BLaER1 (cell line): ENCODE data around the gene MMP24OS.

Experiments used
- H3K27ac ChIP-seq: shearing (Covaris generic); formaldehyde crosslinking; 2 replicates; pipeline ENCODE4 v1.8.1; 2022
- H3K27me3 ChIP-seq: shearing (Covaris generic); formaldehyde crosslinking; 2 replicates; pipeline ENCODE4 v1.8.1; 2022
- H3K36me3 ChIP-seq: shearing (Covaris generic); formaldehyde crosslinking; 2 replicates; pipeline ENCODE4 v1.8.1; 2022
- H3K4me1 ChIP-seq: shearing (Covaris generic); formaldehyde crosslinking; 2 replicates; pipeline ENCODE4 v1.8.1; 2022
- H3K4me2 ChIP-seq: shearing (Covaris generic); formaldehyde crosslinking; 2 replicates; pipeline ENCODE4 v1.8.1; 2022
- H3K4me3 ChIP-seq: shearing (Covaris generic); formaldehyde crosslinking; 2 replicates; pipeline ENCODE4 v1.8.1; 2022
- H3K9ac ChIP-seq: shearing (Covaris generic); formaldehyde crosslinking; 2 replicates; pipeline ENCODE4 v1.8.1; 2022
- H3K9me3 ChIP-seq: shearing (Covaris generic); formaldehyde crosslinking; 2 replicates; pipeline ENCODE4 v1.8.1; 2022
- H4K20me1 ChIP-seq: shearing (Covaris generic); formaldehyde crosslinking; 2 replicates; pipeline ENCODE4 v1.8.1; 2022
- Cebpa-rat ChIP-seq: shearing (Covaris generic); IDR thresholded peaks from 2 replicates; pipeline ENCODE4 v1.8.1; 2022

Gene MMP24OS

GRCh38 chr20:35252037-35252461, 25.9 kb downstream of the MMP24OS start:
- peaks cover 10% of the 10 kb centered on the region; the same call in 1 of the 2 replicates for H4K20me1 ChIP-seq
- H3K9ac ChIP-seq: no peak overlapping the region
- peaks cover 35% of the 10 kb centered on the region for H3K4me1 ChIP-seq
- H3K36me3 ChIP-seq: peaks cover 3% of the 10 kb centered on the region; the same call in 1 of the 2 replicates
- no peak for TF ChIP-seq Cebpa-rat
- no peak overlapping the region for H3K4me3 ChIP-seq
- no peaks in the 10 kb centered on the region for H3K27me3 ChIP-seq
- peak overlapping the region; percentile 69 for H3K4me2 ChIP-seq
- no peaks in the 10 kb centered on the region for H3K9me3 ChIP-seq
- H3K27ac ChIP-seq: peak overlapping the region; percentile 35; the same call in 1 of the 2 replicates

DNA sequence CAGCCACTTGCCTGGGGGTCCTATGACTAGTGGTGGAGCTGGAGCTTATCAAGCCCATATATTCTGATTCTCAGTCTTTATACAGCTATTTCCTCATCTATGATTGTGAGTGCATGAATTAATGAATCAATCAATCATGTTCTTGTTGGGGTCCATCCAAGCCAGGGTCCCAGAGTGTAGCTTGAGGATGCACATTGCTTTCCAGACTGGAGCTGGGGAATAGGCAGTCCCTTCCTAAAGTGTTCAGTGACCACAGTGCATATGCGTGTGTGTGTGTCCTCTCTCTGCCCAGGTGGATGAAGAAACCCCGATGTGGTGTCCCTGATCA, 26.3 kb downstream of the MMP24OS start:
- TF ChIP-seq Cebpa-rat: no peak
- Histone ChIP-seq H3K4me3 (no peak overlapping the region), H3K27me3 (no peaks in the 10 kb centered on the region), H3K36me3 (peaks cover 3% of the 10 kb centered on the region; the same call in 1 of the 2 replicates), H3K9me3 (no peaks in the 10 kb centered on the region), H3K27ac (peak overlapping the region; percentile 35; the same call in 1 of the 2 replicates), H4K20me1 (peaks cover 10% of the 10 kb centered on the region; the same call in 1 of the 2 replicates), H3K4me2 (peak overlapping the region; percentile 69), H3K9ac (no peak overlapping the region), H3K4me1 (peaks cover 35% of the 10 kb centered on the region)

DNA sequence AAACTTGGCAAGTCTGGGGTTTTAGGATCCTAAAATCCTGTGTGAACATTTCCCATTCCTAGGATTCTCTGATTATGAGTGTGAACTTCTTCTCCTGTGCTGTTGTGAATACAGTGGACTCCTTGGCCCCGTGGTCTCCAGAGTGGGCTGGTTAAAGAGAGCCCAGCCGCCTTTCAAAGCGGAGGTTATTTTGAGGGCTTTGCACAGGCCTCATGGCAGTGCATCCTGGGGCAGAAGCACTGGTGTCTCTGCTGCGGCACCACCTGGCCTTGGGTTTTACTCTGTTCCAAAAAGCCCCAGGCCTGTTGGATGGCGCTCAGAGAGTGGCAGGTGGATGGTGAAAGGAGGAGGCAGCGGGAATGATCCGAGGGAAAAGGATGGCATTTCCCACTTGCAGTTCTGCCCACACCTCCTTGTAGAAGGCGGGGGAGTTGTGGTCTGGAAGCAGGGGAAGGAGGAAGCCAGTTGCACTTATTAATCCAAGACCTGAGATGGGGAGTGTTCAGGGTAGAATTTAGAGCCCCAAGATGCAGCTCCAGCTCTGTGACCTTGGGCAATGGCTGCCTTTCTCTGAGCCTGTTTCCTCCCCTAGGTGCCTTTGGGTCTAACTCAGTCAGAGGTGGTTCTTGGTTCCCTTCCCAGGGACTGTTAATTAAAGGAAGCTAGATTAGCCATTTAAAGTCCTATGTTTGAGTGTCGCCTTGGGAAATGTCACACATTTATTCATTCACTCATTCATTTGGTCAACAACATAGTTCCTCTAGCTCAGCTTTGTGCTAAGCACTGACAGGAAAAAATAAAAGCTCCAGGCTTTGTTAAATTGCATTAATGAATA, 29.1 kb downstream of the MMP24OS start:
- Histone ChIP-seq H3K9ac (no peak overlapping the region), H3K27ac (no peak overlapping the region), H3K27me3 (no peaks in the 10 kb centered on the region), H3K4me2 (no peak overlapping the region), H3K4me3 (no peak overlapping the region), H4K20me1 (peaks cover 10% of the 10 kb centered on the region; the same call in 1 of the 2 replicates), H3K9me3 (no peaks in the 10 kb centered on the region), H3K36me3 (no peaks in the 10 kb centered on the region), H3K4me1 (peaks cover 35% of the 10 kb centered on the region)
- no peak for TF ChIP-seq Cebpa-rat

DNA sequence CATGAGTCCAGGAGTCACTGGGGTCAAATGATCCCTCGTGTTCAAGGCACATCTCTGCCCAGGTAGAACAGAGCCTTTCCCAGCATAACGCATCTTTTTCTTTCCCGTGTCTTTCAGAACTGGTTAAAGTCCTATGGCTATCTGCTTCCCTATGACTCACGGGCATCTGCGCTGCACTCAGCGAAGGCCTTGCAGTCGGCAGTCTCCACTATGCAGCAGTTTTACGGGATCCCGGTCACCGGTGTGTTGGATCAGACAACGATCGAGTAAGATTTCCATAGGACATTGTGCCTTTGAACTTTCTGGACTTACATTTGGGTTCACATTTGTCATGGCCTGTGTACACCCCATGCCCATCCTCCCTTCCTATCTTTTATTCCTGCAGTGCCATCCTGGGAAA, 31.2 kb downstream of the MMP24OS start:
- peaks cover 2% of the 10 kb centered on the region; the same call in 1 of the 2 replicates for H4K20me1 ChIP-seq
- no peak overlapping the region for H3K27ac ChIP-seq

GRCh38 chr20:35243986-35244385, 33.9 kb downstream of the MMP24OS start:
- no peak for TF ChIP-seq Cebpa-rat
- Histone ChIP-seq H4K20me1 (peaks cover 7% of the 10 kb centered on the region; the same call in 1 of the 2 replicates), H3K4me1 (no peaks in the 10 kb centered on the region), H3K27me3 (no peaks in the 10 kb centered on the region), H3K4me2 (no peak overlapping the region), H3K9ac (no peak overlapping the region), H3K36me3 (no peaks in the 10 kb centered on the region), H3K27ac (no peak overlapping the region), H3K9me3 (no peaks in the 10 kb centered on the region), H3K4me3 (no peak overlapping the region)

More for the DNA sequence above, 31.2 kb downstream of the MMP24OS start:
- Histone ChIP-seq H3K4me3 (no peak overlapping the region), H3K9ac (no peak overlapping the region), H3K9me3 (no peaks in the 10 kb centered on the region), H3K27me3 (no peaks in the 10 kb centered on the region), H3K4me2 (no peak overlapping the region), H3K4me1 (peaks cover 17% of the 10 kb centered on the region), H3K36me3 (no peaks in the 10 kb centered on the region)
- no peak for TF ChIP-seq Cebpa-rat

- no peak overlapping the region for H3K27ac ChIP-seq
- peaks cover 9% of the 10 kb centered on the region; the same call in 1 of the 2 replicates for H4K20me1 ChIP-seq
- H3K36me3 ChIP-seq: no peaks in the 10 kb centered on the region
- no peak overlapping the region for H3K4me3 ChIP-seq
- no peak overlapping the region for H3K4me2 ChIP-seq
- no peaks in the 10 kb centered on the region for H3K4me1 ChIP-seq
- H3K9ac ChIP-seq: no peak overlapping the region
- TF ChIP-seq Cebpa-rat: no peak
- H3K9me3 ChIP-seq: no peaks in the 10 kb centered on the region
- no peaks in the 10 kb centered on the region for H3K27me3 ChIP-seq
Measured at GRCh38 chr20:35243317-35243716, 34.6 kb downstream of the MMP24OS start.

GRCh38 chr20:35240811-35241293, 37.1 kb downstream of the MMP24OS start:
- no peak for TF ChIP-seq Cebpa-rat
- no peak overlapping the region for H3K4me2 ChIP-seq
- peaks cover 7% of the 10 kb centered on the region; the same call in 1 of the 2 replicates for H3K36me3 ChIP-seq
- H3K9ac ChIP-seq: no peak overlapping the region
- H3K27ac ChIP-seq: no peak overlapping the region
- no peaks in the 10 kb centered on the region for H3K27me3 ChIP-seq
- H4K20me1 ChIP-seq: peaks cover 17% of the 10 kb centered on the region; the same call in 1 of the 2 replicates
- no peaks in the 10 kb centered on the region for H3K9me3 ChIP-seq
- H3K4me3 ChIP-seq: no peak overlapping the region
- H3K4me1 ChIP-seq: no peaks in the 10 kb centered on the region

DNA sequence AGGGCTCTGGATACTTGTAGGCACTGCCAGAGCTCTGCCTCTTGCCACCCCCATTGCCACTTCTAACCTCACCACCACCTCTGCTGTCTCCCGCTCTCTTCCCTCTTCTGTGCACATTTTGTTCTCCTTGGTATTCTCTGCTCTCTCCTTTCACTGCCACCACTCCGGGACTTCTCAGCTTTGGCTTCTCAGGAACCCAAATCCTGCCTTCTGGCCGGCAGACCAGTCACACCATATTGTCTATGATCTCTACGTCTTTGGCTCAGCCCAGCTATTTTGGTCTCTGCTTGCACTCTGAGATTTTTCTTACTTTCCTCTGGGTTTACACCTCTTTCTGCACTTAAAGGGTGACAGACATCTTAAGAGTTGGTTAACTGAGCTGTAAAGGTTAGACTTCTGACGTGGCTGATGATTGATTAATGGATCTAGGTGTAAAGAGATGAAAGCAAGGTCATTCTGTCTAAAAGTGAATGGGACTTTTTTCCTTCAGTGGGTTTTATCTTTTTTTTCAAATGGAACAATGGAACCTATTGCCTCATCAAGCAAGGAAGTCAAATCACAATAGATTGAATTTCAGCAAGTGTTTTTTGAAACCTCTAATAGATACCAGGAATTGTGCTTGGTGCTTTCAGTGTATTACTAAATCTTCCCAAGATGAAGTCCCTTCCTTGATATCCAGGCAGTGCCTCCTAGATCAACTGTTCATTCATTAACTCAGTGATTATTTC, 37.7 kb downstream of the MMP24OS start:
- Histone ChIP-seq H3K9ac (no peak overlapping the region), H3K9me3 (no peaks in the 10 kb centered on the region), H3K4me1 (no peaks in the 10 kb centered on the region), H3K27ac (no peak overlapping the region), H3K4me2 (no peak overlapping the region), H4K20me1 (peaks cover 17% of the 10 kb centered on the region; the same call in 1 of the 2 replicates), H3K4me3 (no peak overlapping the region), H3K27me3 (no peaks in the 10 kb centered on the region), H3K36me3 (peaks cover 9% of the 10 kb centered on the region; the same call in 1 of the 2 replicates)
- TF ChIP-seq Cebpa-rat: no peak

DNA sequence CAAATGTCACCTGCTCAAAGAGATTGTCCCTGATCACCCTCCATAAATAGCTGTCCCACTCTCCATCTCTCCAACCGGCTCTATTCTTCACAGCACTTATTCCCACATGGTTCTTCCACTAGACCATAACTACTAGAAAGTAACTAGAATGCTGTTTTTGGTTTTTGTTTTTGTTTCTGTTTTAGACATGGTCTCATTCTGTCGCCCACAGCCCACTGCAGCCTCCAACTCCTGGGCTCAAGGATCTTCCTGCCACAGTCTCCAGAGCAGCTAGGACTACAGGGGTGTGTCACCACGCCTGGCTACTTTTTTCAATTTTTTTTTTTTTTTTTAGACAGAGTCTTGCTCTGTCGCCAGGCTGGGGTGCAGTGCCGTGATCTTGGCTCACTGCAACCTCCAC, 39.2 kb downstream of the MMP24OS start:
- peaks cover 9% of the 10 kb centered on the region; the same call in 1 of the 2 replicates for H3K36me3 ChIP-seq
- TF ChIP-seq Cebpa-rat: no peak
- no peaks in the 10 kb centered on the region for H3K9me3 ChIP-seq
- H4K20me1 ChIP-seq: peaks cover 25% of the 10 kb centered on the region; the same call in 1 of the 2 replicates
- no peak overlapping the region for H3K27ac ChIP-seq
- H3K4me3 ChIP-seq: no peak overlapping the region
- no peak overlapping the region for H3K9ac ChIP-seq
- no peaks in the 10 kb centered on the region for H3K27me3 ChIP-seq
- H3K4me1 ChIP-seq: no peaks in the 10 kb centered on the region
- H3K4me2 ChIP-seq: no peak overlapping the region
